Fibroblast of skin of right biceps (primary cell): ENCODE data around the gene SFI1.
"Not testable (repeated sequence)": the region's sequence is repeated elsewhere in the genome, so short reads cannot be mapped to it uniquely, and the experiment has no call there.

Experiments
- DNase-seq: peaks from one replicate; pipeline ENCODE4 v3.0.0-alpha.2; 2013

SFI1 gene

GRCh38 chr22:31496007-31496734, at the start of gene SFI1:
Gene SFI1 (plus strand): TSS chr22:31496536. CDS start chr22:31508285, 11,749 bp downstream.
- DNase-seq: peak; percentile 87

GRCh38 chr22:31446767-31447166, 49.6 kb upstream of the SFI1 start:
- no peak for DNase-seq

DNA sequence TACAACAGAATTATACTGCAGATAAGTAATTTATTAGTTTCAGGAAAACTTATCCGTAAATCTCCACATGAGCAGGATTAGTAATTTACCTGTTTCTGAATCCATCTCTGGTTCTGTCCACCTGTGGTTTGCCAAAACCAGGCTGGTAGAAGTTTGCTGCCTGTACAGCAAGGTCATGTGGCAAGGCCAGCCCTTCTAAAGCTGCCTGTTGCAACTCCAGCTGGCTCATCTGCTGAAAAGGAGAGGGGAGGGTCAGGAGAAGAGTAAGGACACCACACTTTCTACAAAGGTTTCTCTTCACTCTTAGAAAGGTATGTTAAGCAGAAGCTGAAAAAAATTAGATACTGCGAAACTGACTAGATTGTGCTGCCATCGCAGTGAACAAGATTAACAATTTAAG, 49.0 kb upstream of the SFI1 start:
- DNase-seq: no peak

DNA sequence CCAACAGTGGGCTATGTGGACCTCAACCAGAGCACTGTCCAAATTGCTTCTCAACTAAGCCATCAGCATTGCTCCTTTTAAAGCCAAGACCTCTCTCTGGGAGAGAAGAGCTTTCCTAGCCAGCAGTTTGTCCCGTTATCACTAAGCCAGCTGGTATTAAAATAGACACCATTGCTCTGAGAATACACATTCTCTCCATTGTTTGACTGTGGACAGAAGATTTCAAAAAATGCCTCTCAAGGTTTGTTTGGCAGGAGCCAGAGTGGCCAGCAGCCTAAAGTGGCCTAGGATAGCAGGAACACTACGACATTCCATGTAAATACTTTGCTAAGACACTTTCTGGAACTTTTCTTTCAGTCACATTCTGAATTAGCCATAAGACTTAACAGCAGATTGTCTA, 48.0 kb upstream of the SFI1 start:
- no peak for DNase-seq

DNA sequence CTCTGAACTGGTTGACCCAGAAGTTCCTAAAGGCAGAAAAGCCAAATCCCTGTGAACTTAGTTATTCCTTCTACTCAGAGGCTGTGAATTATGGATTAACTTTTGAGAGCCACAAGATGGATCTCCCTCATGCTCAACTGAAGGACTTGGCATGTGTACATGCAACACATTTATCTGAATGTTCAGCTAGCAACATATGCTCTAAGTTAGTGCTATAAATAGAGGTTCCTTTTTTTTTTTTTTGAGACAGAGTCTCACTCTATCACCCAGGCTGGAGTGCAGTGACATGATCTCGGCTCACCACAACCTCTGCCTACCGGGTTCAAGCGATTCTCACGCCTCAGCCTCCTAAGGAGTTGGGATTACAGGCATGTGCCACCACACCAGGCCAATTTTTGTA, 46.8 kb upstream of the SFI1 start:
- no peak for DNase-seq

DNA sequence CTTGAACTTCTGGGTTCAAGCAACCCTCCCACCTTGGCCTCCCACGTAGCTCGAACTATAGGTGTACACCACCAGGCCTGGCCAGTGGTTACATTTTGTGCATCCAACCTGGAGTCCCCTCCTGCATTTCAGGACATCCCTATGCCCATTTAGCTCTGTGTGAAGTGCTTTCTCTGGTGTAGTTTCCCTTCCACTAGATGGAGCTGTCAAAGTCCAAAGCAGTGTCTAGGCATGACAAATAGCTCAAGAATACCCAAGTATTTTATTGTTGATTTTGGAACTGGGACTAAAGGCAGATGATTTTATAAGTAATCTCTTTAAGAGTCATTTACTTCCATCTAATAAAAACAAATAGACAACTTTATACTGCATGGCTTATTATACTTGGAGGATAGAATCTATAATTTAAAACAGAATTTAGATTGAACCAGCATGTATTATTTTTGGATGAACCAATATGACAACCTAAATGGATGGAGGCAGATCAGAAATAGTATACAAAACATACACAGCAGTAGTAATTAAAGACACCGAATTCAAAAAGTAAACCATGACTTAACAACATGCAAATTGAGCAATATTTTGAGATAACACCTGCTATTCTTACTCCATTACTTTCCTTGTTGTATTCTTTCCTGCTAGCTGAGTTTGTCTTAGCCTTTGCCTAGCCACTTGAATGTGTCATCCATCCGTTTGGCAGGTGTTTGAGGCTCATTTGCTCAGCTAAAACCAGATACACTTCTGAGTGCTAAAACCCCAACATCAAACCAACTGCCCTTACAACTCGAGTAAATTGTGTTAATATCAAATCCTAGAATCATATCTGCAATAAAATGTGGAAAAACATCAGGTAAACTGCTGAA, 44.4 kb upstream of the SFI1 start:
- DNase-seq: peak; percentile 54

GRCh38 chr22:31461699-31462098, 34.6 kb upstream of the SFI1 start:
- no peak for DNase-seq

DNA sequence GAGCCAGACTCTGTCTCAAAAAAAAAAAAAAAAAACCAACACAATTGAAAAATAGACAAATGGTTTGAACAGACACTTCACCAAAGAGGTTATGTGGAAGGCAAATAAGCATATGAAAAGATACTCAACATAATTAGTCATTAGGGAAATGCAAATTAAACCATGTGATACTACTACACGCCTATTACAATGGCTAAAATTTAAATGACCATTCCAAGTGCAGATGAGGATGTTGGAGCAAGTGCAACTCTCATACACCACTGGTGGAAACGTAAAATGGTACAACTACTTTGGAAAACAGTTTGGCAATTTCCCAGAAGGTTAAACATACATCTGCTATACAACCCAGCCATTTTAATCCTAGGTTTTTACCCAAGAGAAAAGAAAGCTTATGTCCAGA, 31.0 kb upstream of the SFI1 start:
- DNase-seq: no peak

DNA sequence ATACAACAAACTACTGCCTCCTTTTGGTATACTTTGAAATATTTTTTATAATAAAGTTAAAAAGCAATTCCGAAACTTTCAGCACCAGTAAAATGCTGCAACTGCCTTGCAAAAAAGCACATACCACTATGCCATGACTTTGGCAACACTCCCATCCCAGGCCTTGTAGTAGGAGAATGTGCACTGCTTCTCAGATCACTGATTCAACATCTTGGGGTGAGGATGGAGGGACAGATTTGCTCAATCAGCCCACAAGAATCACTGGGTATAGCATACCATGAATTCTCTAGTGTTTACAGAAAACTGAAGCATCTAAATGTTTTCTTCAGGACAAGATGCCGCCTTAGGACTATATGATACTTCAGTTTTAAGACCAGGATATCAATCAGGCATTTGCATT, 21.6 kb upstream of the SFI1 start:
- peak; percentile 77 for DNase-seq

- DNase-seq: no peak
Measured at GRCh38 chr22:31475800-31476199, 20.5 kb upstream of the SFI1 start.

DNA sequence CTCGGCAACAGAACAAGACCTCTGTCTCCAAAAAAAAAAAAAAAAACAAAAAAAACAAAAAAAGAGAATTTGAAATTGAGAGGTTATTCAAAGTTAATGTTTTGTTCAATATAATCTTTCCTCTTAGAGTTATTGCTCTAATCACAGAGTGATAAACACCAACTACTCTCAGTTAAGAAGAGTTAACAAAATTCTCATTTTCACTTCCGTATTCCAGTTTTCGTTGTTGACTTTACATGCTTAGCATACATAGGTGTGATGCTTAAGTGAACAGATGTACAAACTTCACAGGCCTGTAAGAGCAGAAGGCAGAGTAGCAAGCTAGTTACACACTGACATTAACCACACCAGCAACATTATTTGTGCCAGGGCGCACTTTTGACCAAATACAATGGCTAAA, 19.0 kb upstream of the SFI1 start:
- no peak for DNase-seq

GRCh38 chr22:31481129-31481528, 15.2 kb upstream of the SFI1 start:
- DNase-seq: no peak

DNA sequence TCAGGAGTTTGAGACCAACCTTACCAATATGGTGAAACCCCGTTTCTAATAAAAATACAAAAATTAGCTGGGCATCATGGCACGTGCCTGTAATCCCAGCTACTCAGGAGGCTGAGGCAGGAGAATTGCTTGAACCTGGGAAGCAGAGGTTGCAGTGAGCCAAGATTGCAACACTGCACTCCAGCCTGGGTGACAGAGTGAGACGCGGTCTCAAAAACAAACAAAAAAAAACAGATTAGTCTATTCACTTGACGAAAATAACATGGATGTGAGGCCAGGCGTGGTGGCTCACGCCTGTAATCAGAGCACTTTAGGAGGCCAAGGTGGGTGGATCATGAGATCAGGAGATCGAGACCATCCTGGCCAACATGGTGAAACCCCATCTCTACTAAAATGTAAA, 13.9 kb upstream of the SFI1 start:
- DNase-seq: not testable (repeated sequence)

DNA sequence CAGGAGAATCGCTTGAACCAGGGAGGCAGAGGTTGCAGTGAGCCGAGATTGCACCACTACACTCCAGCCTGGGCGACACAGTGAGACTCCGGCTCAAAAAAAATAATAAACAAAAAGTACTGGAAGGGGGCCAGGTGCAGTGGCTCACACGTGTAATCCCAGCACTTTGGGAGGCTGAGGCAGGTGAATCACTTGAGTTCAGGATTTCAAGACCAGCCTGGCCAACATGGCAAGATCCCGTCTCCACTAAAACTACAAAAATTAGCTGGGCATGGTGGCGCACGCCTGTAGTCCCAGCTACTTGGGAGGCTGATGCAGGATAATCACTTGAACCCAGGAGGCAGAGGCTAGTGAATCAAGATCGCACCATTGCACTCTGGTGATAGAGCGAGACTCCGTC, 10.0 kb upstream of the SFI1 start:
- DNase-seq: not testable (repeated sequence)

DNA sequence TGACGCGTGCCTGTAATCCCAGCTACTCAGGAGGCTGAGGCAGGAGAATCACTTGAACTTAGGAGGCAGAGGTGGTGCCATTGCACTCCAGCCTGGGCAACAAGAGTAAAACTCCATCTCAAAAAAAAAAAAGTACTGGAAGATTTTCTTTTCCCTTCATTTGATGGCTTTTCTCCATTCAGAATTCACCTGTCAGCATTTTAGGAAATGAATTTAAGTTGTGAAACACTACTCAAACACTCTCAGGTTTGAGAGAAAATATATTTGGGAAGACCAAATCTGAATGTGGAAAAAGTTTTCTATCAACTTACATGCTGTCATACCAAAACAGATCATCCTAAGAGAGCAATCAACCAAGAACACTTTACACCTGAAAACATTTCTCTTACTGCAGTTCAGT, 9.4 kb upstream of the SFI1 start:
- no peak for DNase-seq

DNA sequence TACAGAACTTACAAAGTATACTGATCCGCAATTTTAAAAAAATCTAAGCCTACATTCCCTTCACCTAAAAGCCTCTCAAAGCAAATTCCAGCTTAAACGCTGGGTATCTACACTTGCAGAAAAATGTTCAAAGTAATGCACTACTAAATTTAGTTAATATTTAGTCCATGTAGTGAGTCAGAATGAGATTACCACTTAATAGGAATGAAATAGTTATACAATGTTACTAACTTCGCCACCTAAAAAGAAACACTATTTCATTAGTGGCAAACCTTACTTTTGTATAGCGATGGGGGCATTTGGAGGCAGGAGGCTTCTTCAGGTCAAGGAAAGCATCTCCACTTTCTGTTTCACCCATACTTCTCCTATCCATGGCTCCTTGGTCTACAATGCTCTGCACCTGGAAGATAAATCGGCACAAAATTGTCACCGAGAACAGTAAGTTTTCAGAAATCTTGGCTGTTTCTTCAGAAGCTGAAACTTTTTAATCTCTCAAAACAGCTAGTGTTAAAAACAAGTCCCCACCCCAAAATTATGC, 7.9 kb upstream of the SFI1 start:
- no peak for DNase-seq

GRCh38 chr22:31488988-31489617, 7.2 kb upstream of the SFI1 start:
- DNase-seq: peak; percentile 24

- DNase-seq: peak; percentile 91
Measured at GRCh38 chr22:31489632-31490495, 6.5 kb upstream of the SFI1 start, which contains the start of gene EIF4ENIF1. Gene EIF4ENIF1 (minus strand): TSS chr22:31489842. CDS start chr22:31488718, 1,124 bp downstream.

GRCh38 chr22:31490496-31490925, 5.8 kb upstream of the SFI1 start:
- peak; percentile 79 for DNase-seq

DNA sequence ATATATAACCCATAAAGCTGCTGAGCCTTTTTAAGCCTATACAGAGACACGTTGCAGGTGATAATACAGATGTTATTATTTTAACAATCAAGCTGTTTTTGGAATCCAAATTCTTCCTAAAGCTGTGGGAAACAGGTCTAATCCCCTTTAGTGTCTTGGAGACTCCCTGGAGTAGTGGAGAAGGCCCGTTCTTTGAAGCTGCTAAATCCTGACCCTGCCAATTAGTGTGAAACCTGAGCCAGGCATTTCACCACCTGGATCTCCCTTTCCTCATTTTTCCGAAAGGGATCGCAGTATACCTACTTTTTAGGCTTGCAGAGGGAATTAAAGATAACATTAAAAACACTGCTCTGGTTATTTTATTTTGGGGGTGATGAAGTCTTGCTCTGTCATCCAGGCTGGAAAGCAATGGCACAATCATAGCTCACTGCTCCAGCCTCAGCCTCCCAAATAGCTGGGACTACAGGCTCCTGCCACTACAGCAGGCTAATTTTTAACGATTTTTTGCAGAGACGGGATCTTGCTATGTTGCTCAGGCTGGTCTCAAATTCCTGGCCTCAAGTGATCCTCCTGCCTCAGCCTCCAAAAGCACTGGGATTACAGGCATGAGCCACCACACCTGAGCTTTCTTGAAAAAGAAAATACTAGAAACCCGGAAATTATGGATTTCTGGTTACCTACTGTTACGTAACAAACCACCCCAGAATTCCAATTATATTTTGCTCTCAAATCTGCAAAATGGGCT, 4.9 kb upstream of the SFI1 start:
- DNase-seq: no peak

GRCh38 chr22:31492151-31492550, 4.2 kb upstream of the SFI1 start:
- no peak for DNase-seq

GRCh38 chr22:31493355-31493754, 3.0 kb upstream of the SFI1 start:
- not testable (repeated sequence) for DNase-seq
